Sigmoid colon (tissue), 4 donors: ENCODE data around the gene IRF2BPL.

Experiments used
- EP300 ChIP-seq, 4 donors: sonication (generic); formaldehyde crosslinking; IDR thresholded peaks; one replicate each; pipeline ENCODE4 v1.6.1; 2017; ENCODE audit warnings: antibody characterized with exemption in 4 of 4
- POLR2A ChIP-seq, 2 donors: fragments of 450-650 bp; IDR thresholded peaks; one replicate each; pipeline ENCODE4 v1.6.1; 2016; ENCODE audit warnings: antibody characterized with exemption in 2 of 2, mild to moderate bottlenecking in 2 of 2, moderate library complexity in 2 of 2
- TF ChIP-seq, protein P1 (sequence below), 4 experiments: fragments of 450-650 bp in 3 of 4; fragments of 200-600 bp in 1 of 4; IDR thresholded peaks; one replicate each; pipeline ENCODE4 v1.5.1; 2016 to 2019; ENCODE audit warnings: antibody characterized with exemption in 4 of 4, mild to moderate bottlenecking in 3 of 4, moderate library complexity in 2 of 4

DNA sequence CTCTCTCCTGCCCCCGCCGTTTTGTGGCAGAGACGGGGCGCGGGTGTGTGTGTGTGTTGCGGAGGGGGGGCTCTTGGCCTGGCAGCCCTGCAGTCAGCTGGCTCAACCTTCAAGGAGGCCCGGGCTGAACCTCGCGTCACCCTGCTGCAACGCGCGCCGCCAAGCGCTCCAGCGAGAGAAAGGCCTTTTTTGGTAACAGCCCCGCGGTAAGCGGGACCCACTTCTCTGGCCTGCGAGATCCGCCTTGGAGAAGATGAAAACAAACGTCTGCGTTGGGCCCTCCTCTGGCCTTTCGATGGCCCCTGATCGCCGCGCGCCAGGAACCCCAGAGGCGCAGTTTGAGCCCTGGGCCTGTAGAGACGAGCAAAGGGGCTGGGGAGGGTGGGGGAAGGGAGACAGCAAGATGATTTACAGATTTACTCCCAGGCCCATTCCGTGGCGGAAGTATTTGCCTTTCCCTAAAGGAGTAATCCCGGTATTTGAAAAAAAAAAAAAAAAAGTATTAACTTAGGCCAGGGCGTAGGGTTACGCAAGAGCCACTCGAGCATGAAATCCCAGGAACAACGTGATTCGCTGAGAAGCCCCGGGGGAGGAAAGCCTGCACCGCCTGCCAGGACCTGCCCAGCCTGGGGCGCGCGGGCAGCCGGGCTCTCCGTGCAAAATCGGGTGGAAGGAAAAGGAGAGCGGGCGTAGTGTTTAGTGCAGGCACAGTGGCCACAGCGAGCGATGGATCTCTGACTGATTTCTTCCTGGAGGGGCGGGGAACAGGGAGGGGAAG is 4.5 kb upstream of the IRF2BPL start:
- TF ChIP-seq, protein P1, sequence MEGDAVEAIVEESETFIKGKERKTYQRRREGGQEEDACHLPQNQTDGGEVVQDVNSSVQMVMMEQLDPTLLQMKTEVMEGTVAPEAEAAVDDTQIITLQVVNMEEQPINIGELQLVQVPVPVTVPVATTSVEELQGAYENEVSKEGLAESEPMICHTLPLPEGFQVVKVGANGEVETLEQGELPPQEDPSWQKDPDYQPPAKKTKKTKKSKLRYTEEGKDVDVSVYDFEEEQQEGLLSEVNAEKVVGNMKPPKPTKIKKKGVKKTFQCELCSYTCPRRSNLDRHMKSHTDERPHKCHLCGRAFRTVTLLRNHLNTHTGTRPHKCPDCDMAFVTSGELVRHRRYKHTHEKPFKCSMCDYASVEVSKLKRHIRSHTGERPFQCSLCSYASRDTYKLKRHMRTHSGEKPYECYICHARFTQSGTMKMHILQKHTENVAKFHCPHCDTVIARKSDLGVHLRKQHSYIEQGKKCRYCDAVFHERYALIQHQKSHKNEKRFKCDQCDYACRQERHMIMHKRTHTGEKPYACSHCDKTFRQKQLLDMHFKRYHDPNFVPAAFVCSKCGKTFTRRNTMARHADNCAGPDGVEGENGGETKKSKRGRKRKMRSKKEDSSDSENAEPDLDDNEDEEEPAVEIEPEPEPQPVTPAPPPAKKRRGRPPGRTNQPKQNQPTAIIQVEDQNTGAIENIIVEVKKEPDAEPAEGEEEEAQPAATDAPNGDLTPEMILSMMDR (IDR thresholded peaks at IDR 0.05): peak in 1 of 4 experiments; percentile 20
- TF ChIP-seq POLR2A (IDR thresholded peaks at IDR 0.05) (peak; percentile 83 to 85), EP300 (IDR thresholded peaks at IDR 0.05) (peak; percentile 65 to 90 (median 81))
